ENCODE data around the gene KCNMA1. TPM values are rescaled to one million over a fixed set of nuclear protein-coding genes. Genes with fewer than 3 reads are reported as not detected.

KCNMA1 gene
- polyA plus RNA-seq, 1 donor from 2014 or later, result 60.8 TPM

DNA sequence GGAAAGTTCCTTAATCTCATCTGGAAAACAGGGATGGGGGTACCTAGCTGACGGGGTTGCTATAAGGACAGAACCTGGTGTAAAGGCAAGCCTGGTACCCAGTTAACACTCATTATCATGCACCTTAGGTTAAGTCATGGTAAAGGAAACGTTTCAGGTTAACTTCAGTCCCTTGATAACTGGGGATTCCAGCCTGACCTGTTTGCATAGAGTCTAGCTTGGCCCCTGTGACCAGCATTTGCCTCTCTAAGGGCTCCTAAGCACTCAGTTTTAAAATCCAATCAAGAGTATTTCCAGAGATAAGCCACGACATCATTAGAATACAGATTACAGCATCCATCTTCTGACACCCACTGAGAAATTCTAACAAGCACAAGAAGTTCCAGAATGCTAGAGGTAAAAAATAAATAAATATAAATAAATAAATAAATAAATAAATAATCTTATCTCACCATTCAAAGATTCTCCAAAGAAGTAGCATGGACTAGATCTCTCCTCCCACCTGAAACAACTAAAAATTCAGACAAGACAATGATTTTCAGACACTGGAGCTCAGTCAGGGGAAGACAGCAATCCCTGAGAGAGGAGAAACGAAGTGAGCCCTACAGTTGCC, 184.6 kb downstream of the KCNMA1 start:
- TF ChIP-seq, protein P1, sequence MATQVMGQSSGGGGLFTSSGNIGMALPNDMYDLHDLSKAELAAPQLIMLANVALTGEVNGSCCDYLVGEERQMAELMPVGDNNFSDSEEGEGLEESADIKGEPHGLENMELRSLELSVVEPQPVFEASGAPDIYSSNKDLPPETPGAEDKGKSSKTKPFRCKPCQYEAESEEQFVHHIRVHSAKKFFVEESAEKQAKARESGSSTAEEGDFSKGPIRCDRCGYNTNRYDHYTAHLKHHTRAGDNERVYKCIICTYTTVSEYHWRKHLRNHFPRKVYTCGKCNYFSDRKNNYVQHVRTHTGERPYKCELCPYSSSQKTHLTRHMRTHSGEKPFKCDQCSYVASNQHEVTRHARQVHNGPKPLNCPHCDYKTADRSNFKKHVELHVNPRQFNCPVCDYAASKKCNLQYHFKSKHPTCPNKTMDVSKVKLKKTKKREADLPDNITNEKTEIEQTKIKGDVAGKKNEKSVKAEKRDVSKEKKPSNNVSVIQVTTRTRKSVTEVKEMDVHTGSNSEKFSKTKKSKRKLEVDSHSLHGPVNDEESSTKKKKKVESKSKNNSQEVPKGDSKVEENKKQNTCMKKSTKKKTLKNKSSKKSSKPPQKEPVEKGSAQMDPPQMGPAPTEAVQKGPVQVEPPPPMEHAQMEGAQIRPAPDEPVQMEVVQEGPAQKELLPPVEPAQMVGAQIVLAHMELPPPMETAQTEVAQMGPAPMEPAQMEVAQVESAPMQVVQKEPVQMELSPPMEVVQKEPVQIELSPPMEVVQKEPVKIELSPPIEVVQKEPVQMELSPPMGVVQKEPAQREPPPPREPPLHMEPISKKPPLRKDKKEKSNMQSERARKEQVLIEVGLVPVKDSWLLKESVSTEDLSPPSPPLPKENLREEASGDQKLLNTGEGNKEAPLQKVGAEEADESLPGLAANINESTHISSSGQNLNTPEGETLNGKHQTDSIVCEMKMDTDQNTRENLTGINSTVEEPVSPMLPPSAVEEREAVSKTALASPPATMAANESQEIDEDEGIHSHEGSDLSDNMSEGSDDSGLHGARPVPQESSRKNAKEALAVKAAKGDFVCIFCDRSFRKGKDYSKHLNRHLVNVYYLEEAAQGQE (IDR thresholded peaks at IDR 0.05; ENCODE audit: borderline replicate concordance), result no peak
- no peak for TF ChIP-seq RAD21 (conservative IDR thresholded peaks at IDR 0.05)
- no peak for TF ChIP-seq TAF1 (IDR thresholded peaks at IDR 0.05; ENCODE audit: low read depth)
- TF ChIP-seq, protein P2, sequence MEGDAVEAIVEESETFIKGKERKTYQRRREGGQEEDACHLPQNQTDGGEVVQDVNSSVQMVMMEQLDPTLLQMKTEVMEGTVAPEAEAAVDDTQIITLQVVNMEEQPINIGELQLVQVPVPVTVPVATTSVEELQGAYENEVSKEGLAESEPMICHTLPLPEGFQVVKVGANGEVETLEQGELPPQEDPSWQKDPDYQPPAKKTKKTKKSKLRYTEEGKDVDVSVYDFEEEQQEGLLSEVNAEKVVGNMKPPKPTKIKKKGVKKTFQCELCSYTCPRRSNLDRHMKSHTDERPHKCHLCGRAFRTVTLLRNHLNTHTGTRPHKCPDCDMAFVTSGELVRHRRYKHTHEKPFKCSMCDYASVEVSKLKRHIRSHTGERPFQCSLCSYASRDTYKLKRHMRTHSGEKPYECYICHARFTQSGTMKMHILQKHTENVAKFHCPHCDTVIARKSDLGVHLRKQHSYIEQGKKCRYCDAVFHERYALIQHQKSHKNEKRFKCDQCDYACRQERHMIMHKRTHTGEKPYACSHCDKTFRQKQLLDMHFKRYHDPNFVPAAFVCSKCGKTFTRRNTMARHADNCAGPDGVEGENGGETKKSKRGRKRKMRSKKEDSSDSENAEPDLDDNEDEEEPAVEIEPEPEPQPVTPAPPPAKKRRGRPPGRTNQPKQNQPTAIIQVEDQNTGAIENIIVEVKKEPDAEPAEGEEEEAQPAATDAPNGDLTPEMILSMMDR (IDR thresholded peaks at IDR 0.05; ENCODE audit: poor library complexity, severe bottlenecking), result no peak
- TF ChIP-seq MXI1 (conservative IDR thresholded peaks at IDR 0.05; ENCODE audit: poor library complexity, severe bottlenecking), result no peak
- TF ChIP-seq EP300 (conservative IDR thresholded peaks at IDR 0.05; ENCODE audit: poor library complexity, severe bottlenecking), result no peak
- no peak for TF ChIP-seq EZH2 (IDR thresholded peaks at IDR 0.05; ENCODE audit: borderline replicate concordance, insufficient read depth, low read length, poor library complexity, severe bottlenecking)
- no peak for TF ChIP-seq SMC3 (conservative IDR thresholded peaks at IDR 0.05; ENCODE audit: poor library complexity)
- TF ChIP-seq POLR2AphosphoS5 (IDR thresholded peaks at IDR 0.05), result no peak
- H3K27me3 ChIP-seq (ENCODE audit: insufficient read depth, low read depth, low read length), result no peaks in the 10 kb centered on the region
- H4K20me1 ChIP-seq (ENCODE audit: insufficient read depth), result no peaks in the 10 kb centered on the region
- H3K9ac ChIP-seq (ENCODE audit: low read length), result no peak overlapping the region
- H3K4me2 ChIP-seq (ENCODE audit: low read length), result no peak overlapping the region
- H3F3A ChIP-seq (ENCODE audit: insufficient read depth, low read length, poor library complexity, severe bottlenecking), result no peaks in the 10 kb centered on the region
- no peaks in the 10 kb centered on the region for H3K79me2 ChIP-seq (replicated peaks; ENCODE audit: insufficient read depth, low read length)
- H2AFZ ChIP-seq (ENCODE audit: low read depth, low read length), result no peak overlapping the region
- no peaks in the 10 kb centered on the region for H3K36me3 ChIP-seq (ENCODE audit: insufficient read depth, low read length)
- no peaks in the 10 kb centered on the region for H3K9me2 ChIP-seq (ENCODE audit: insufficient read depth, low read length)
- no peaks in the 10 kb centered on the region for H3K9me3 ChIP-seq (ENCODE audit: low read length)
- no peak overlapping the region for H3K4me3 ChIP-seq (ENCODE audit: low read length)
- H3K27ac ChIP-seq (ENCODE audit: low read length), result no peak overlapping the region

DNA sequence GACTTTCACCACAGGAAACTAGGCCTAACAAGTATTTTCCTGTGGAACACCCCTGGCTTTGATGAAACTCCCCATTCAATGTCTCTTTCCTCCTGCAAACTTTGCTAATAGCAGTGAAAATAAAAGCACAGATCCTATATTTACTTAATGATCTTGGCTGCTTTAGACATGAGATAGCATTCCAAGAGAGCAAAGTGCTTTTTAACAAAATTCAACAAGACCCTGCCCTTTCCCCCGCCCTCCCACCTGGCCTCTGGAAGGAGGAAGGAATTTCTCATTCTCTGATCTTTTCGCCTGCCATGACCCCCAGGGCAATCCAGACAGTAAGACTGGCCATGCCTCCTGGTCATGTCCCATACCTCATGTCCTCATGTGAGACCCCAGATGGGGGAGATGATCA, 185.7 kb downstream of the KCNMA1 start:
- no peak overlapping the region for H2AFZ ChIP-seq (ENCODE audit: low read depth, low read length)
- H3K27ac ChIP-seq (ENCODE audit: low read length), result no peak overlapping the region
- no peaks in the 10 kb centered on the region for H3K36me3 ChIP-seq (ENCODE audit: insufficient read depth, low read length)
- TF ChIP-seq, protein P2 (IDR thresholded peaks at IDR 0.05; ENCODE audit: poor library complexity, severe bottlenecking), result no peak
- TF ChIP-seq TAF1 (IDR thresholded peaks at IDR 0.05; ENCODE audit: low read depth) (no peak), RAD21 (conservative IDR thresholded peaks at IDR 0.05) (no peak), EZH2 (IDR thresholded peaks at IDR 0.05; ENCODE audit: borderline replicate concordance, insufficient read depth, low read length, poor library complexity, severe bottlenecking) (no peak), SMC3 (conservative IDR thresholded peaks at IDR 0.05; ENCODE audit: poor library complexity) (no peak), EP300 (conservative IDR thresholded peaks at IDR 0.05; ENCODE audit: poor library complexity, severe bottlenecking) (no peak), MXI1 (conservative IDR thresholded peaks at IDR 0.05; ENCODE audit: poor library complexity, severe bottlenecking) (no peak), POLR2AphosphoS5 (IDR thresholded peaks at IDR 0.05) (no peak)
- TF ChIP-seq, protein P1 (IDR thresholded peaks at IDR 0.05; ENCODE audit: borderline replicate concordance), result no peak
- H3K4me3 ChIP-seq (ENCODE audit: low read length), result no peak overlapping the region
- no peak overlapping the region for H3K4me2 ChIP-seq (ENCODE audit: low read length)
- H3K9me2 ChIP-seq (ENCODE audit: insufficient read depth, low read length), result no peaks in the 10 kb centered on the region
- no peaks in the 10 kb centered on the region for H3K9me3 ChIP-seq (ENCODE audit: low read length)
- H3K27me3 ChIP-seq (ENCODE audit: insufficient read depth, low read depth, low read length), result no peaks in the 10 kb centered on the region
- no peaks in the 10 kb centered on the region for H3F3A ChIP-seq (ENCODE audit: insufficient read depth, low read length, poor library complexity, severe bottlenecking)
- H3K9ac ChIP-seq (ENCODE audit: low read length), result no peak overlapping the region
- H4K20me1 ChIP-seq (ENCODE audit: insufficient read depth), result no peaks in the 10 kb centered on the region
- H3K79me2 ChIP-seq (replicated peaks; ENCODE audit: insufficient read depth, low read length), result no peaks in the 10 kb centered on the region

All from neural cell (in vitro differentiated cells).